ENCODE results near the gene PHF12. TPM values are rescaled to one million over a fixed set of nuclear protein-coding genes. Genes with fewer than 3 reads are reported as not detected.
A peak's percentile ranks its signal among the peaks of the same experiment; 100 is the strongest.

PHF12 gene
- total RNA-seq, 1 donor from 2014 or later: 50.3 TPM

- TF ChIP-seq, protein P1, sequence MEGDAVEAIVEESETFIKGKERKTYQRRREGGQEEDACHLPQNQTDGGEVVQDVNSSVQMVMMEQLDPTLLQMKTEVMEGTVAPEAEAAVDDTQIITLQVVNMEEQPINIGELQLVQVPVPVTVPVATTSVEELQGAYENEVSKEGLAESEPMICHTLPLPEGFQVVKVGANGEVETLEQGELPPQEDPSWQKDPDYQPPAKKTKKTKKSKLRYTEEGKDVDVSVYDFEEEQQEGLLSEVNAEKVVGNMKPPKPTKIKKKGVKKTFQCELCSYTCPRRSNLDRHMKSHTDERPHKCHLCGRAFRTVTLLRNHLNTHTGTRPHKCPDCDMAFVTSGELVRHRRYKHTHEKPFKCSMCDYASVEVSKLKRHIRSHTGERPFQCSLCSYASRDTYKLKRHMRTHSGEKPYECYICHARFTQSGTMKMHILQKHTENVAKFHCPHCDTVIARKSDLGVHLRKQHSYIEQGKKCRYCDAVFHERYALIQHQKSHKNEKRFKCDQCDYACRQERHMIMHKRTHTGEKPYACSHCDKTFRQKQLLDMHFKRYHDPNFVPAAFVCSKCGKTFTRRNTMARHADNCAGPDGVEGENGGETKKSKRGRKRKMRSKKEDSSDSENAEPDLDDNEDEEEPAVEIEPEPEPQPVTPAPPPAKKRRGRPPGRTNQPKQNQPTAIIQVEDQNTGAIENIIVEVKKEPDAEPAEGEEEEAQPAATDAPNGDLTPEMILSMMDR (IDR thresholded peaks at IDR 0.05): no peak
- no peak for DNase-seq (ENCODE audit: extremely low spot score, unreplicated experiment)
- Mint-ChIP-seq H3K36me3 (ENCODE audit: unreplicated experiment) (peaks cover 12% of the 10 kb centered on the region), H3K4me1 (ENCODE audit: unreplicated experiment) (no peaks in the 10 kb centered on the region), H3K27me3 (ENCODE audit: unreplicated experiment) (no peaks in the 10 kb centered on the region), H3K9me3 (ENCODE audit: unreplicated experiment) (no peaks in the 10 kb centered on the region), H3K4me3 (ENCODE audit: unreplicated experiment) (no peak overlapping the region), H3K27ac (ENCODE audit: unreplicated experiment) (no peak overlapping the region)
Observed at GRCh38 chr17:28929787-28930186, 21.5 kb downstream of the PHF12 start.

GRCh38 chr17:28928061-28928460 is 23.3 kb downstream of the PHF12 start:
- Mint-ChIP-seq H3K4me1 (ENCODE audit: unreplicated experiment) (no peaks in the 10 kb centered on the region), H3K27ac (ENCODE audit: unreplicated experiment) (no peak overlapping the region), H3K27me3 (ENCODE audit: unreplicated experiment) (no peaks in the 10 kb centered on the region), H3K9me3 (ENCODE audit: unreplicated experiment) (no peaks in the 10 kb centered on the region), H3K4me3 (ENCODE audit: unreplicated experiment) (no peak overlapping the region), H3K36me3 (ENCODE audit: unreplicated experiment) (peaks cover 23% of the 10 kb centered on the region)
- TF ChIP-seq, protein P1 (IDR thresholded peaks at IDR 0.05): no peak
- DNase-seq (ENCODE audit: extremely low spot score, unreplicated experiment): no peak

- H3K4me3 Mint-ChIP-seq (ENCODE audit: unreplicated experiment): no peak overlapping the region
- peaks cover 28% of the 10 kb centered on the region for H3K36me3 Mint-ChIP-seq (ENCODE audit: unreplicated experiment)
- H3K27me3 Mint-ChIP-seq (ENCODE audit: unreplicated experiment): no peaks in the 10 kb centered on the region
- no peak overlapping the region for H3K27ac Mint-ChIP-seq (ENCODE audit: unreplicated experiment)
- no peak for DNase-seq (ENCODE audit: extremely low spot score, unreplicated experiment)
- no peaks in the 10 kb centered on the region for H3K4me1 Mint-ChIP-seq (ENCODE audit: unreplicated experiment)
- TF ChIP-seq, protein P1 (IDR thresholded peaks at IDR 0.05): no peak
- H3K9me3 Mint-ChIP-seq (ENCODE audit: unreplicated experiment): no peaks in the 10 kb centered on the region
Observed at GRCh38 chr17:28926786-28927185, 24.5 kb downstream of the PHF12 start.

- TF ChIP-seq, protein P1 (IDR thresholded peaks at IDR 0.05): no peak
- H3K36me3 Mint-ChIP-seq (ENCODE audit: unreplicated experiment): peaks cover 32% of the 10 kb centered on the region
- H3K27ac Mint-ChIP-seq (ENCODE audit: unreplicated experiment): no peak overlapping the region
- H3K4me1 Mint-ChIP-seq (ENCODE audit: unreplicated experiment): no peaks in the 10 kb centered on the region
- DNase-seq (ENCODE audit: extremely low spot score, unreplicated experiment): no peak
- no peaks in the 10 kb centered on the region for H3K27me3 Mint-ChIP-seq (ENCODE audit: unreplicated experiment)
- H3K9me3 Mint-ChIP-seq (ENCODE audit: unreplicated experiment): no peaks in the 10 kb centered on the region
- no peak overlapping the region for H3K4me3 Mint-ChIP-seq (ENCODE audit: unreplicated experiment)
Observed at GRCh38 chr17:28926366-28926765, 25.0 kb downstream of the PHF12 start.

DNA sequence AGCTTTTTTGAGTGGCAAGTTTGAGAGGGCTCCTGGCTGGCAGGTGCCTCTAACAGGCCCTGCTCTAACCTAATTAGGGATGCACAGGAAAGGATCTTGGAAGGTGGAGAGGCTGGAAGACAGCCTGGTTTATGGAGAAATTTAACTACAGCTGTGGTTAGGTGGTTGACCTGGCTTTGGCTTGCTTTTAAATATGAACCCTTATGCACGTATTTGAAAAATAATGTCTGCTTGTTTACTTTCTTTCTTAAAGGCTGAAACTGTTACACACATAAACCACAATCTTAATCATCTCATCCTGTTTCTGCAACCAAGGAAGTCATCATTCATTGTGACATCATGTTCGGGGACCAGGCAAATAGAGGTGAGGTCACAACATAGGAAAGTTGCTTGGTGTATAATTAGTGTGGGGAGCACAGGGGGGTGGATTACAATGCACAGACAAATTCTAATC is 25.4 kb downstream of the PHF12 start:
- TF ChIP-seq, protein P1 (IDR thresholded peaks at IDR 0.05): no peak
- peak overlapping the region; percentile 23 for H3K27ac Mint-ChIP-seq (ENCODE audit: unreplicated experiment)
- no peak for DNase-seq (ENCODE audit: extremely low spot score, unreplicated experiment)
- peaks cover 33% of the 10 kb centered on the region for H3K36me3 Mint-ChIP-seq (ENCODE audit: unreplicated experiment)
- H3K27me3 Mint-ChIP-seq (ENCODE audit: unreplicated experiment): no peaks in the 10 kb centered on the region
- H3K4me3 Mint-ChIP-seq (ENCODE audit: unreplicated experiment): no peak overlapping the region
- H3K9me3 Mint-ChIP-seq (ENCODE audit: unreplicated experiment): no peaks in the 10 kb centered on the region
- H3K4me1 Mint-ChIP-seq (ENCODE audit: unreplicated experiment): no peaks in the 10 kb centered on the region

Data from osteocyte (in vitro differentiated cells).